K562 (cell line): ENCODE results near the gene CCNJL. TPM values are rescaled to one million over a fixed set of nuclear protein-coding genes. Genes with fewer than 3 reads are reported as not detected.

Experiments
- CEBPG ChIP-seq, 3 experiments: fragments of 200-800 bp in 1 of 3; sonication (Bioruptor generic) in 1 of 3; sonication (generic) in 1 of 3; formaldehyde crosslinking in 1 of 3; IDR thresholded peaks in 2 of 3; conservative IDR thresholded peaks in 1 of 3; 2 replicates each; pipeline versions ENCODE4 v1.6.1 to v1.8.0; 2016 to 2022; ENCODE audit warnings: missing compliant biosample characterization in 2 of 3, missing genetic modification characterization in 2 of 3, mild to moderate bottlenecking in 1 of 3, missing genetic modification reagents in 1 of 3
- KDM2B ChIP-seq: fragments of 250-450 bp; sonication (Bioruptor Pico); IDR thresholded peaks from 2 replicates; pipeline ENCODE4 v1.8.0; 2021; ENCODE audit warnings: mild to moderate bottlenecking, moderate library complexity
- MAFG ChIP-seq: fragments of 450-650 bp; conservative IDR thresholded peaks from 2 replicates; pipeline ENCODE4 v1.6.1; 2016; ENCODE audit warnings: missing genetic modification characterization, missing compliant biosample characterization
- RAD51 ChIP-seq: fragments of 450-650 bp; IDR thresholded peaks from 2 replicates; pipeline ENCODE4 v1.7.1; 2016; ENCODE audit warnings: low read depth, mild to moderate bottlenecking, borderline replicate concordance
- RERE ChIP-seq: sonication (generic); formaldehyde crosslinking; IDR thresholded peaks from 2 replicates; pipeline ENCODE4 v1.8.0; 2023; ENCODE audit warnings: missing genetic modification reagents, mild to moderate bottlenecking, borderline replicate concordance
- SPI1 ChIP-seq: IDR thresholded peaks from 2 replicates; pipeline ENCODE4 v1.6.1; 2011; ENCODE audit warnings: low read depth, low read length, control low read depth, borderline replicate concordance
- STAT5A ChIP-seq: IDR thresholded peaks from 2 replicates; pipeline ENCODE4 v1.6.1; 2012; ENCODE audit warnings: low read length, inconsistent platforms, borderline replicate concordance
- TFAP4 ChIP-seq: sonication (generic); formaldehyde crosslinking; IDR thresholded peaks from 2 replicates; pipeline ENCODE4 v1.8.0; 2022; ENCODE audit warnings: missing genetic modification reagents, mild to moderate bottlenecking, moderate library complexity, borderline replicate concordance
- TRIM24 ChIP-seq, 2 experiments: fragments of 450-650 bp; IDR thresholded peaks; 2 replicates each; pipeline ENCODE4 v1.6.1; 2016
- ZNF24 ChIP-seq: fragments of 450-650 bp; IDR thresholded peaks from 2 replicates; pipeline ENCODE4 v1.6.1; 2016
- ZNF318 ChIP-seq, 2 experiments: fragments of 450-650 bp; IDR thresholded peaks; 2 replicates each; pipeline ENCODE4 v1.6.1; 2016; ENCODE audit warnings: mild to moderate bottlenecking in 2 of 2, borderline replicate concordance in 1 of 2, low read depth in 1 of 2, moderate library complexity in 1 of 2
- ZNF644 ChIP-seq: fragments of 200-800 bp; sonication (Bioruptor generic); IDR thresholded peaks from 2 replicates; pipeline ENCODE4 v1.6.1; 2016; ENCODE audit warnings: low read depth, missing genetic modification characterization, missing compliant biosample characterization
- polyA plus RNA-seq, 8 experiments: library from polyadenylated mRNA; depleted of rRNA in 4 of 8; stranded (reverse) in 5 of 8; unstranded in 3 of 8; fragments of >200 nt; fragmentation: Nextera tagmentation in 2 of 8; fragmentation: Illumina TruSeq in 1 of 8; extraction: Ambion mirVana in 2 of 8; extraction: Trizol in 1 of 8; gene quantifications; 2 replicates each; pipeline versions ENCODE4 v1.2.1 to v1.2.3, GENCODE V29; 2011 to 2014; ENCODE audit warnings: inconsistent platforms in 1 of 8, missing spikeins in 1 of 8
- total RNA-seq, 7 experiments: library from RNA; depleted of rRNA in 6 of 7; stranded (reverse); fragments of >200 nt in 6 of 7; fragmentation: Illumina TruSeq in 2 of 7; extraction: Trizol in 2 of 7; gene quantifications; 2 replicates each; pipeline versions ENCODE4 v1.2.1 to v1.2.3, GENCODE V29; 2011 to 2021; ENCODE audit warnings: low replicate concordance in 1 of 7

The CCNJL gene
- total and polyA plus RNA-seq, 9 of the 15 experiments (the other 6 are each of a cell fraction or from before 2014, with no cell fraction given): 0.04 TPM; not detected in 8

- TF ChIP-seq ZNF318 (IDR thresholded peaks at IDR 0.05; ENCODE audit: borderline replicate concordance in 1 of 2, low read depth in 1 of 2) (0 out of 4 replicates have a peak, but pooled peaks of 1 of the 2 experiments have one; percentile 19), TRIM24 (IDR thresholded peaks at IDR 0.05) (no peak), TFAP4 (CRISPR knock-in tag) (no peak), ZNF644 (tag) (no peak), RAD51 (0 out of 2 replicates have a peak, but pooled peaks have one; percentile 41), RERE (CRISPR knock-in tag) (no peak), SPI1 (no peak), ZNF24 (no peak), CEBPG (CRISPR knock-in tag; IDR thresholded peaks at IDR 0.05) (no peak), CEBPG (tag; conservative IDR thresholded peaks at IDR 0.05 in 1 of 2, IDR thresholded peaks at IDR 0.05 in 1 of 2) (0 out of 4 replicates have a peak, but pooled peaks of 1 of the 2 experiments have one; percentile 26), MAFG (tag) (no peak), KDM2B (CRISPR knock-in tag) (no peak), STAT5A (no peak)
Measured at GRCh38 chr5:160269017-160269416, 43.3 kb downstream of the CCNJL start (continued).
